Fibroblast of lung (primary cell): ENCODE measurements around the gene SON.

Experiments used
- CTCF ChIP-seq, 2 donors: IDR thresholded peaks in 1 of 2; conservative IDR thresholded peaks in 1 of 2; 1 replicate in 1 of 2; 2 replicates in 1 of 2; pipeline ENCODE4 v1.5.1; 2011 to 2012; ENCODE audit warnings: low read length in 2 of 2, control low read depth in 1 of 2, inconsistent platforms in 1 of 2, low read depth in 1 of 2, mild to moderate bottlenecking in 1 of 2
- EZH2 ChIP-seq: IDR thresholded peaks from 2 replicates; pipeline ENCODE4 v1.5.1; 2012; ENCODE audit warnings: low read length, control low read depth, mild to moderate bottlenecking; ENCODE audit errors: missing control alignments

- TF ChIP-seq CTCF (conservative IDR thresholded peaks at IDR 0.05 in 1 of 2, IDR thresholded peaks at IDR 0.05 in 1 of 2; ENCODE audit: low read depth in 1 of 2, low read length in 2 of 2) (no peak), EZH2 (no peak)
These were observed 49.1 kb upstream of the SON start for GRCh38 chr21:33493756-33494155.
